Endodermal cell (in vitro differentiated cells): ENCODE data around the gene IQSEC2. TPM values are rescaled to one million over a fixed set of nuclear protein-coding genes. Genes with fewer than 3 reads are reported as not detected.

Source experiments
- DNase-seq: peaks from one replicate; pipeline ENCODE4 v3.0.0-alpha.2; 2017
- H3K27ac ChIP-seq: 2 replicates; pipeline ENCODE4 v1.5.1; 2013; ENCODE audit warnings: mild to moderate bottlenecking, low read depth, low read length, moderate library complexity
- H3K27me3 ChIP-seq: 2 replicates; pipeline ENCODE4 v1.6.1; 2013; ENCODE audit warnings: mild to moderate bottlenecking, low read length, moderate library complexity; ENCODE audit not compliant: insufficient read depth, control insufficient read depth, poor library complexity, severe bottlenecking
- H3K36me3 ChIP-seq: 2 replicates; pipeline ENCODE4 v1.7.0; 2013; ENCODE audit warnings: mild to moderate bottlenecking, low read length, moderate library complexity; ENCODE audit not compliant: control insufficient read depth, insufficient read depth
- H3K4me1 ChIP-seq: one replicate; pipeline ENCODE4 v1.7.0; 2013; ENCODE audit warnings: low read length; ENCODE audit not compliant: control insufficient read depth, insufficient read depth
- H3K4me3 ChIP-seq: 2 replicates; pipeline ENCODE4 v1.5.1; 2013; ENCODE audit warnings: mild to moderate bottlenecking, low read length, moderate library complexity
- H3K9ac ChIP-seq: 2 replicates; pipeline ENCODE4 v1.6.1; 2013; ENCODE audit warnings: mild to moderate bottlenecking, low read length, moderate library complexity; ENCODE audit not compliant: poor library complexity, severe bottlenecking; ENCODE audit errors: extremely low read depth
- H3K9me3 ChIP-seq: 2 replicates; pipeline ENCODE4 v1.6.1; 2013; ENCODE audit warnings: mild to moderate bottlenecking, low read length, moderate library complexity; ENCODE audit not compliant: control insufficient read depth
- H3K27ac Mint-ChIP-seq: 2 replicates; pipeline ENCODE4 v1.8.0; 2020; ENCODE audit warnings: mixed read lengths
- H3K27me3 Mint-ChIP-seq: 2 replicates; pipeline ENCODE4 v1.8.0; 2021; ENCODE audit warnings: mild to moderate bottlenecking, mixed read lengths; ENCODE audit not compliant: insufficient read depth
- H3K36me3 Mint-ChIP-seq: 2 replicates; pipeline ENCODE4 v1.8.0; 2020; ENCODE audit warnings: low read depth, mixed read lengths
- H3K4me1 Mint-ChIP-seq: 2 replicates; pipeline ENCODE4 v1.8.0; 2020; ENCODE audit warnings: mixed read lengths
- H3K4me3 Mint-ChIP-seq: 2 replicates; pipeline ENCODE4 v1.8.0; 2020; ENCODE audit warnings: mild to moderate bottlenecking, moderate library complexity, mixed read lengths
- H3K9me3 Mint-ChIP-seq: 2 replicates; pipeline ENCODE4 v1.8.0; 2020; ENCODE audit warnings: mild to moderate bottlenecking, mixed read lengths
- CTCF ChIP-seq: fragments of 200-600 bp; sonication (generic); conservative IDR thresholded peaks from 2 replicates; pipeline ENCODE4 v1.5.0; 2021; ENCODE audit warnings: antibody characterized with exemption, mild to moderate bottlenecking
- WGBS, 2 experiments: methylation state at CpG; one replicate each; pipeline versions ENCODE4 v1.1.5 to v1.1.7; 2013; ENCODE audit warnings: missing lambda C conversion rate in 2 of 2, mixed read lengths in 1 of 2; ENCODE audit not compliant: insufficient coverage in 1 of 2, insufficient read length in 1 of 2; 5-methylcytosine and 5-hydroxymethylcytosine counted together
- total RNA-seq, 2 donors: library from RNA; stranded (reverse); fragmentation: NEBNext Ultra II Directional in 1 of 2; extraction: Animal tissue kit (Norgen Biotek cat#: 25700) in 1 of 2; gene quantifications; 2 replicates in 1 of 2; 3 replicates in 1 of 2; pipeline ENCODE4 v1.2.1, GENCODE V29; 2021

The IQSEC2 gene
- total RNA-seq, 2 donors from 2014 or later, result 14.7 to 18.2 TPM

- DNase-seq, result no peak
- Histone ChIP-seq H3K9me3 (no peaks in the 10 kb centered on the region), H3K36me3 (no peaks in the 10 kb centered on the region), H3K4me3 (no peak overlapping the region), H3K9ac (no peak overlapping the region), H3K4me1 (no peaks in the 10 kb centered on the region), H3K27ac (no peak overlapping the region), H3K27me3 (no peaks in the 10 kb centered on the region)
- H3K4me1 Mint-ChIP-seq, result no peaks in the 10 kb centered on the region
- WGBS, 2 experiments, result 88 to 95% methylated on average over 6 to 7 of the region's 7 CpGs
- TF ChIP-seq CTCF, result no peak
- no peaks in the 10 kb centered on the region for H3K36me3 Mint-ChIP-seq
- H3K9me3 Mint-ChIP-seq, result peaks cover 70% of the 10 kb centered on the region
- H3K27me3 Mint-ChIP-seq, result no peaks in the 10 kb centered on the region
- no peak overlapping the region for H3K27ac Mint-ChIP-seq
- H3K4me3 Mint-ChIP-seq, result no peak overlapping the region
These were observed 28.5 kb upstream of the IQSEC2 start for GRCh38 chrX:53309837-53310236.

GRCh38 chrX:53308836-53309235, 27.5 kb upstream of the IQSEC2 start:
- H3K4me1 ChIP-seq, result no peaks in the 10 kb centered on the region
- no peak overlapping the region for H3K9ac ChIP-seq
- no peak overlapping the region for H3K4me3 Mint-ChIP-seq
- TF ChIP-seq CTCF, result no peak
- H3K9me3 ChIP-seq, result no peaks in the 10 kb centered on the region
- no peak overlapping the region for H3K27ac Mint-ChIP-seq
- peaks cover 62% of the 10 kb centered on the region for H3K9me3 Mint-ChIP-seq
- no peak overlapping the region for H3K27ac ChIP-seq
- H3K36me3 Mint-ChIP-seq, result no peaks in the 10 kb centered on the region
- H3K27me3 Mint-ChIP-seq, result no peaks in the 10 kb centered on the region
- H3K4me3 ChIP-seq, result no peak overlapping the region
- no peaks in the 10 kb centered on the region for H3K4me1 Mint-ChIP-seq
- 93 to 100% methylated on average over 3 to 4 of the region's 4 CpGs for WGBS, 2 experiments
- no peaks in the 10 kb centered on the region for H3K36me3 ChIP-seq
- H3K27me3 ChIP-seq, result no peaks in the 10 kb centered on the region
- DNase-seq, result no peak

- H3K4me3 Mint-ChIP-seq, result no peak overlapping the region
- TF ChIP-seq CTCF, result no peak
- peaks cover 49% of the 10 kb centered on the region for H3K9me3 Mint-ChIP-seq
- H3K27me3 Mint-ChIP-seq, result no peaks in the 10 kb centered on the region
- 91% methylated on average over 9 of the region's 9 CpGs; no CpG with 5 or more reads in 1 of the 2 experiments for WGBS, 2 experiments
- no peaks in the 10 kb centered on the region for H3K9me3 ChIP-seq
- H3K4me1 ChIP-seq, result no peaks in the 10 kb centered on the region
- no peaks in the 10 kb centered on the region for H3K36me3 ChIP-seq
- no peak overlapping the region for H3K27ac ChIP-seq
- DNase-seq, result no peak
- H3K4me3 ChIP-seq, result no peak overlapping the region
- no peaks in the 10 kb centered on the region for H3K36me3 Mint-ChIP-seq
- H3K9ac ChIP-seq, result no peak overlapping the region
- H3K27me3 ChIP-seq, result no peaks in the 10 kb centered on the region
- H3K27ac Mint-ChIP-seq, result no peak overlapping the region
- no peaks in the 10 kb centered on the region for H3K4me1 Mint-ChIP-seq
These were observed 24.9 kb upstream of the IQSEC2 start for GRCh38 chrX:53305996-53306937.
